ENCODE data around the gene ARNT2.

ARNT2 gene

GRCh38 chr15:80593486-80594030 is 189.4 kb downstream of the ARNT2 start:
- H3K4me3 ChIP-seq (ENCODE audit: control insufficient read depth in 1 of 7, extremely low read depth in 1 of 7, insufficient read depth in 4 of 7, low read depth in 2 of 7, low read length in 6 of 7) = no peak overlapping the region
- peaks cover 0 to 9% (median 3%) of the 10 kb centered on the region in 4 experiments for H3K4me1 ChIP-seq (ENCODE audit: control extremely low read depth in 1 of 4, control insufficient read depth in 4 of 4, insufficient read depth in 4 of 4, low read length in 3 of 4)
- CTCF ChIA-PET = no interaction called here
- H3K27me3 ChIP-seq (replicated peaks in 2 of 5; ENCODE audit: control insufficient read depth in 4 of 5, insufficient read depth in 5 of 5, low read length in 4 of 5) = peaks cover 0 to 2% (median 0%) of the 10 kb centered on the region in 5 experiments
- H3K36me3 ChIP-seq (ENCODE audit: control insufficient read depth in 4 of 4, insufficient read depth in 4 of 4, low read length in 3 of 4) = no peaks in the 10 kb centered on the region
- DNase-seq = no peak
- no peak overlapping the region for H3K27ac ChIP-seq (ENCODE audit: insufficient read depth in 1 of 2, low read depth in 1 of 2, low read length in 2 of 2, poor library complexity in 1 of 2, severe bottlenecking in 2 of 2)
- 96% methylated on average over 12 of the region's 13 CpGs for WGBS (ENCODE audit: insufficient coverage)
- POLR2A ChIA-PET = no interaction called here
- no peaks in the 10 kb centered on the region for H3K9me3 ChIP-seq (ENCODE audit: control extremely low read depth in 1 of 5, control insufficient read depth in 4 of 5, insufficient read depth in 2 of 5, low read depth in 1 of 5, low read length in 4 of 5)

GRCh38 chr15:80594091-80594889 is 190.1 kb downstream of the ARNT2 start:
- Histone ChIP-seq H3K36me3 (ENCODE audit: control insufficient read depth in 4 of 4, insufficient read depth in 4 of 4, low read length in 3 of 4) (no peaks in the 10 kb centered on the region), H3K9me3 (ENCODE audit: control extremely low read depth in 1 of 5, control insufficient read depth in 4 of 5, insufficient read depth in 2 of 5, low read depth in 1 of 5, low read length in 4 of 5) (no peaks in the 10 kb centered on the region), H3K27me3 (replicated peaks in 2 of 5; ENCODE audit: control insufficient read depth in 4 of 5, insufficient read depth in 5 of 5, low read length in 4 of 5) (peaks cover 0 to 2% (median 0%) of the 10 kb centered on the region in 5 experiments), H3K4me3 (ENCODE audit: control insufficient read depth in 1 of 7, extremely low read depth in 1 of 7, insufficient read depth in 4 of 7, low read depth in 2 of 7, low read length in 6 of 7) (no peak overlapping the region), H3K4me1 (ENCODE audit: control extremely low read depth in 1 of 4, control insufficient read depth in 4 of 4, insufficient read depth in 4 of 4, low read length in 3 of 4) (peaks cover 0 to 9% (median 3%) of the 10 kb centered on the region in 4 experiments), H3K27ac (ENCODE audit: insufficient read depth in 1 of 2, low read depth in 1 of 2, low read length in 2 of 2, poor library complexity in 1 of 2, severe bottlenecking in 2 of 2) (no peak overlapping the region)
- ChIA-PET CTCF (interaction anchor here (1.3 kb wide), 1 partner anchor 25 kb away, joined by 3 read pairs; no protein-coding TSS in a partner anchor), POLR2A (no interaction called here)
- DNase-seq = no peak
- WGBS (ENCODE audit: insufficient coverage) = 90% methylated on average over 11 of the region's 12 CpGs

- H3K4me3 ChIP-seq (ENCODE audit: control insufficient read depth in 1 of 7, extremely low read depth in 1 of 7, insufficient read depth in 4 of 7, low read depth in 2 of 7, low read length in 6 of 7) = no peak overlapping the region
- H3K27me3 ChIP-seq (replicated peaks in 2 of 5; ENCODE audit: control insufficient read depth in 4 of 5, insufficient read depth in 5 of 5, low read length in 4 of 5) = no peaks in the 10 kb centered on the region
- ChIA-PET POLR2A (no interaction called here), CTCF (interaction anchor here (0.9 to 1.3 kb wide), 2 partner anchors 23 to 27 kb away, joined by 3 to 5 read pairs; no protein-coding TSS in a partner anchor)
- H3K4me1 ChIP-seq (ENCODE audit: control extremely low read depth in 1 of 4, control insufficient read depth in 4 of 4, insufficient read depth in 4 of 4, low read length in 3 of 4) = peaks cover 0 to 9% (median 3%) of the 10 kb centered on the region in 4 experiments
- no peaks in the 10 kb centered on the region for H3K36me3 ChIP-seq (ENCODE audit: control insufficient read depth in 4 of 4, insufficient read depth in 4 of 4, low read length in 3 of 4)
- DNase-seq = peak in 2 of 3 donors; percentile 52 to 57
- 71% methylated on average over 1 of the region's 1 CpG for WGBS (ENCODE audit: insufficient coverage)
- H3K27ac ChIP-seq (ENCODE audit: insufficient read depth in 1 of 2, low read depth in 1 of 2, low read length in 2 of 2, poor library complexity in 1 of 2, severe bottlenecking in 2 of 2) = no peak overlapping the region
- no peaks in the 10 kb centered on the region for H3K9me3 ChIP-seq (ENCODE audit: control extremely low read depth in 1 of 5, control insufficient read depth in 4 of 5, insufficient read depth in 2 of 5, low read depth in 1 of 5, low read length in 4 of 5)
Observed at GRCh38 chr15:80595396-80595795, 191.2 kb downstream of the ARNT2 start.

GRCh38 chr15:80596521-80596976 is 192.4 kb downstream of the ARNT2 start:
- no peak overlapping the region for H3K4me3 ChIP-seq (ENCODE audit: control insufficient read depth in 1 of 7, extremely low read depth in 1 of 7, insufficient read depth in 4 of 7, low read depth in 2 of 7, low read length in 6 of 7)
- POLR2A ChIA-PET = no interaction called here
- no peaks in the 10 kb centered on the region for H3K36me3 ChIP-seq (ENCODE audit: control insufficient read depth in 4 of 4, insufficient read depth in 4 of 4, low read length in 3 of 4)
- H3K27me3 ChIP-seq (replicated peaks in 2 of 5; ENCODE audit: control insufficient read depth in 4 of 5, insufficient read depth in 5 of 5, low read length in 4 of 5) = no peaks in the 10 kb centered on the region
- H3K9me3 ChIP-seq (ENCODE audit: control extremely low read depth in 1 of 5, control insufficient read depth in 4 of 5, insufficient read depth in 2 of 5, low read depth in 1 of 5, low read length in 4 of 5) = no peaks in the 10 kb centered on the region
- H3K4me1 ChIP-seq (ENCODE audit: control extremely low read depth in 1 of 4, control insufficient read depth in 4 of 4, insufficient read depth in 4 of 4, low read length in 3 of 4) = no peaks in the 10 kb centered on the region
- DNase-seq = no peak
- CTCF ChIA-PET = no interaction called here
- 96% methylated on average over 6 of the region's 7 CpGs for WGBS (ENCODE audit: insufficient coverage)
- H3K27ac ChIP-seq (ENCODE audit: insufficient read depth in 1 of 2, low read depth in 1 of 2, low read length in 2 of 2, poor library complexity in 1 of 2, severe bottlenecking in 2 of 2) = no peak overlapping the region

- Histone ChIP-seq H3K27ac (ENCODE audit: insufficient read depth in 1 of 2, low read depth in 1 of 2, low read length in 2 of 2, poor library complexity in 1 of 2, severe bottlenecking in 2 of 2) (no peak overlapping the region), H3K36me3 (ENCODE audit: control insufficient read depth in 4 of 4, insufficient read depth in 4 of 4, low read length in 3 of 4) (no peaks in the 10 kb centered on the region), H3K4me1 (ENCODE audit: control extremely low read depth in 1 of 4, control insufficient read depth in 4 of 4, insufficient read depth in 4 of 4, low read length in 3 of 4) (no peaks in the 10 kb centered on the region), H3K9me3 (ENCODE audit: control extremely low read depth in 1 of 5, control insufficient read depth in 4 of 5, insufficient read depth in 2 of 5, low read depth in 1 of 5, low read length in 4 of 5) (no peaks in the 10 kb centered on the region), H3K27me3 (replicated peaks in 2 of 5; ENCODE audit: control insufficient read depth in 4 of 5, insufficient read depth in 5 of 5, low read length in 4 of 5) (no peaks in the 10 kb centered on the region), H3K4me3 (ENCODE audit: control insufficient read depth in 1 of 7, extremely low read depth in 1 of 7, insufficient read depth in 4 of 7, low read depth in 2 of 7, low read length in 6 of 7) (no peak overlapping the region)
- 94% methylated on average over 6 of the region's 10 CpGs for WGBS (ENCODE audit: insufficient coverage)
- CTCF ChIA-PET = no interaction called here
- POLR2A ChIA-PET = no interaction called here
- DNase-seq = no peak
Observed at GRCh38 chr15:80597076-80597475, 192.9 kb downstream of the ARNT2 start.

- Histone ChIP-seq H3K27ac (ENCODE audit: insufficient read depth in 1 of 2, low read depth in 1 of 2, low read length in 2 of 2, poor library complexity in 1 of 2, severe bottlenecking in 2 of 2) (no peak overlapping the region), H3K36me3 (ENCODE audit: control insufficient read depth in 4 of 4, insufficient read depth in 4 of 4, low read length in 3 of 4) (no peaks in the 10 kb centered on the region), H3K27me3 (replicated peaks in 2 of 5; ENCODE audit: control insufficient read depth in 4 of 5, insufficient read depth in 5 of 5, low read length in 4 of 5) (peaks cover 0 to 2% (median 0%) of the 10 kb centered on the region in 5 experiments), H3K4me3 (ENCODE audit: control insufficient read depth in 1 of 7, extremely low read depth in 1 of 7, insufficient read depth in 4 of 7, low read depth in 2 of 7, low read length in 6 of 7) (no peak overlapping the region), H3K4me1 (ENCODE audit: control extremely low read depth in 1 of 4, control insufficient read depth in 4 of 4, insufficient read depth in 4 of 4, low read length in 3 of 4) (no peaks in the 10 kb centered on the region), H3K9me3 (ENCODE audit: control extremely low read depth in 1 of 5, control insufficient read depth in 4 of 5, insufficient read depth in 2 of 5, low read depth in 1 of 5, low read length in 4 of 5) (no peaks in the 10 kb centered on the region)
- WGBS (ENCODE audit: insufficient coverage) = no CpG with 5 or more reads among the region's 1 CpG
- DNase-seq = peak in 1 of 3 donors; percentile 27
- CTCF ChIA-PET = no interaction called here
- POLR2A ChIA-PET = no interaction called here
Observed at GRCh38 chr15:80599359-80599758, 195.2 kb downstream of the ARNT2 start.

- Histone ChIP-seq H3K27ac (ENCODE audit: insufficient read depth in 1 of 2, low read depth in 1 of 2, low read length in 2 of 2, poor library complexity in 1 of 2, severe bottlenecking in 2 of 2) (no peak overlapping the region), H3K36me3 (ENCODE audit: control insufficient read depth in 4 of 4, insufficient read depth in 4 of 4, low read length in 3 of 4) (no peaks in the 10 kb centered on the region), H3K9me3 (ENCODE audit: control extremely low read depth in 1 of 5, control insufficient read depth in 4 of 5, insufficient read depth in 2 of 5, low read depth in 1 of 5, low read length in 4 of 5) (no peaks in the 10 kb centered on the region), H3K27me3 (replicated peaks in 2 of 5; ENCODE audit: control insufficient read depth in 4 of 5, insufficient read depth in 5 of 5, low read length in 4 of 5) (peaks cover 0 to 2% (median 0%) of the 10 kb centered on the region in 5 experiments), H3K4me1 (ENCODE audit: control extremely low read depth in 1 of 4, control insufficient read depth in 4 of 4, insufficient read depth in 4 of 4, low read length in 3 of 4) (no peaks in the 10 kb centered on the region), H3K4me3 (ENCODE audit: control insufficient read depth in 1 of 7, extremely low read depth in 1 of 7, insufficient read depth in 4 of 7, low read depth in 2 of 7, low read length in 6 of 7) (no peak overlapping the region)
- WGBS (ENCODE audit: insufficient coverage) = no CpG with 5 or more reads among the region's 3 CpGs
- DNase-seq = no peak
- ChIA-PET POLR2A (no interaction called here), CTCF (no interaction called here)
Observed at GRCh38 chr15:80600626-80601025, 196.4 kb downstream of the ARNT2 start.
